ENCODE data around the gene RPS3A. TPM values are rescaled to one million over a fixed set of nuclear protein-coding genes. Genes with fewer than 3 reads are reported as not detected.
"Not testable (repeated sequence)": the region's sequence is repeated elsewhere in the genome, so short reads cannot be mapped to it uniquely, and the experiment has no call there.

The RPS3A gene
- total RNA-seq, 1 experiment from 2014 or later: 918 TPM

GRCh38 chr4:151055539-151055938 lies 43.9 kb upstream of the RPS3A start:
- H3K36me3 ChIP-seq (ENCODE audit: control insufficient read depth, insufficient read depth, low read length): no peaks in the 10 kb centered on the region
- no peaks in the 10 kb centered on the region for H3K4me1 ChIP-seq (ENCODE audit: control insufficient read depth, insufficient read depth, low read length)
- no peak for TF ChIP-seq REST (IDR thresholded peaks at IDR 0.05; ENCODE audit: insufficient read depth in 1 of 2, low read depth in 2 of 2, low read length in 1 of 2)
- TF ChIP-seq POLR2AphosphoS5 (IDR thresholded peaks at IDR 0.05; ENCODE audit: low read depth, low read length): no peak
- no peak for TF ChIP-seq CTCF (IDR thresholded peaks at IDR 0.05)
- no peak for TF ChIP-seq TCF7L2 (IDR thresholded peaks at IDR 0.05; ENCODE audit: low read depth, low read length)
- TF ChIP-seq SIN3A (IDR thresholded peaks at IDR 0.05; ENCODE audit: borderline replicate concordance, insufficient read depth, low read depth, low read length): no peak
- no peaks in the 10 kb centered on the region for H3K9me3 ChIP-seq (ENCODE audit: control insufficient read depth, insufficient read depth, low read depth, low read length)
- no peak for DNase-seq (ENCODE audit: low read depth, low spot score)
- intact Hi-C loops (cut with micrococcal nuclease; ENCODE audit: unreplicated experiment): no loop called here
- BruUV-seq (replicated peaks): no TSS peak
- no peak overlapping the region for H3K27ac ChIP-seq (ENCODE audit: low read length)
- H3K27me3 ChIP-seq (ENCODE audit: control insufficient read depth, insufficient read depth, low read length): no peaks in the 10 kb centered on the region
- in situ Hi-C loops (cut with HindIII; ENCODE audit: low pct_unique_long_range_greater_than_20kb, low sequenced_read_pairs): no loop called here
- ChIA-PET POLR2A (no interaction called here), CTCF (no interaction called here)
- no peak overlapping the region for H3K4me3 ChIP-seq (ENCODE audit: low read depth in 2 of 2, low read length in 2 of 2)
- no peak for ATAC-seq

GRCh38 chr4:151063143-151063542 lies 36.3 kb upstream of the RPS3A start:
- ATAC-seq: not testable (repeated sequence)

GRCh38 chr4:151067316-151067970 lies 32.0 kb upstream of the RPS3A start:
- H3K27me3 ChIP-seq (ENCODE audit: control insufficient read depth, insufficient read depth, low read length): no peaks in the 10 kb centered on the region
- in situ Hi-C loops (cut with HindIII; ENCODE audit: low pct_unique_long_range_greater_than_20kb, low sequenced_read_pairs) (no loop called here), intact Hi-C loops (cut with micrococcal nuclease; ENCODE audit: unreplicated experiment) (no loop called here)
- TF ChIP-seq POLR2AphosphoS5 (IDR thresholded peaks at IDR 0.05; ENCODE audit: low read depth, low read length) (no peak), TCF7L2 (IDR thresholded peaks at IDR 0.05; ENCODE audit: low read depth, low read length) (no peak), REST (IDR thresholded peaks at IDR 0.05; ENCODE audit: insufficient read depth in 1 of 2, low read depth in 2 of 2, low read length in 1 of 2) (no peak), SIN3A (IDR thresholded peaks at IDR 0.05; ENCODE audit: borderline replicate concordance, insufficient read depth, low read depth, low read length) (no peak), CTCF (IDR thresholded peaks at IDR 0.05) (no peak)
- no peak overlapping the region for H3K27ac ChIP-seq (ENCODE audit: low read length)
- no peak overlapping the region for H3K4me3 ChIP-seq (ENCODE audit: low read depth in 2 of 2, low read length in 2 of 2)
- H3K36me3 ChIP-seq (ENCODE audit: control insufficient read depth, insufficient read depth, low read length): no peaks in the 10 kb centered on the region
- no peak for DNase-seq (ENCODE audit: low read depth, low spot score)
- CTCF ChIA-PET: no interaction called here
- POLR2A ChIA-PET: interaction anchor here (0.6 kb wide), 1 partner anchor 23 kb away, joined by 3 read pairs; no protein-coding TSS in a partner anchor
- BruUV-seq (replicated peaks): no TSS peak
- no peaks in the 10 kb centered on the region for H3K9me3 ChIP-seq (ENCODE audit: control insufficient read depth, insufficient read depth, low read depth, low read length)
- no peaks in the 10 kb centered on the region for H3K4me1 ChIP-seq (ENCODE audit: control insufficient read depth, insufficient read depth, low read length)
- ATAC-seq: no peak

More at GRCh38 chr4:151063143-151063542, 36.3 kb upstream of the RPS3A start:
- BruUV-seq (replicated peaks); H3K4me3 ChIP-seq (ENCODE audit: low read depth in 2 of 2, low read length in 2 of 2); H3K36me3 ChIP-seq (ENCODE audit: control insufficient read depth, insufficient read depth, low read length); in situ Hi-C loops (cut with HindIII; ENCODE audit: low pct_unique_long_range_greater_than_20kb, low sequenced_read_pairs); DNase-seq (ENCODE audit: low read depth, low spot score); intact Hi-C loops (cut with micrococcal nuclease; ENCODE audit: unreplicated experiment); POLR2A ChIA-PET; H3K4me1 ChIP-seq (ENCODE audit: control insufficient read depth, insufficient read depth, low read length); H3K9me3 ChIP-seq (ENCODE audit: control insufficient read depth, insufficient read depth, low read depth, low read length); CTCF ChIA-PET; H3K27ac ChIP-seq (ENCODE audit: low read length); H3K27me3 ChIP-seq (ENCODE audit: control insufficient read depth, insufficient read depth, low read length): not testable (repeated sequence)
